ENCODE measurements around the gene GOT1.

- TF ChIP-seq, protein P1, sequence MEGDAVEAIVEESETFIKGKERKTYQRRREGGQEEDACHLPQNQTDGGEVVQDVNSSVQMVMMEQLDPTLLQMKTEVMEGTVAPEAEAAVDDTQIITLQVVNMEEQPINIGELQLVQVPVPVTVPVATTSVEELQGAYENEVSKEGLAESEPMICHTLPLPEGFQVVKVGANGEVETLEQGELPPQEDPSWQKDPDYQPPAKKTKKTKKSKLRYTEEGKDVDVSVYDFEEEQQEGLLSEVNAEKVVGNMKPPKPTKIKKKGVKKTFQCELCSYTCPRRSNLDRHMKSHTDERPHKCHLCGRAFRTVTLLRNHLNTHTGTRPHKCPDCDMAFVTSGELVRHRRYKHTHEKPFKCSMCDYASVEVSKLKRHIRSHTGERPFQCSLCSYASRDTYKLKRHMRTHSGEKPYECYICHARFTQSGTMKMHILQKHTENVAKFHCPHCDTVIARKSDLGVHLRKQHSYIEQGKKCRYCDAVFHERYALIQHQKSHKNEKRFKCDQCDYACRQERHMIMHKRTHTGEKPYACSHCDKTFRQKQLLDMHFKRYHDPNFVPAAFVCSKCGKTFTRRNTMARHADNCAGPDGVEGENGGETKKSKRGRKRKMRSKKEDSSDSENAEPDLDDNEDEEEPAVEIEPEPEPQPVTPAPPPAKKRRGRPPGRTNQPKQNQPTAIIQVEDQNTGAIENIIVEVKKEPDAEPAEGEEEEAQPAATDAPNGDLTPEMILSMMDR (IDR thresholded peaks at IDR 0.05): no peak
- TF ChIP-seq POLR2AphosphoS5 (IDR thresholded peaks at IDR 0.05; ENCODE audit: insufficient read depth in 1 of 2, low read depth in 1 of 2): no peak
- TF ChIP-seq POLR2A (IDR thresholded peaks at IDR 0.05): no peak
These were observed 34.5 kb downstream of the GOT1 start for GRCh38 chr10:99395750-99396445.

Data from vagina (tissue), 2 donors.